Colonic mucosa (tissue), 4 donors: ENCODE results near the gene PIP4K2A. TPM values are rescaled to one million over a fixed set of nuclear protein-coding genes. Genes with fewer than 3 reads are reported as not detected.
"Not testable (repeated sequence)": the region's sequence is repeated elsewhere in the genome, so short reads cannot be mapped to it uniquely, and the experiment has no call there.

Source experiments
- DNase-seq: peaks from one replicate; pipeline ENCODE4 v3.0.0-alpha.2; 2020
- H3K27ac ChIP-seq: fragments of 200-600 bp; one replicate; pipeline ENCODE4 v1.8.0; 2021
- H3K27me3 ChIP-seq: fragments of 200-600 bp; one replicate; pipeline ENCODE4 v1.8.0; 2021
- H3K36me3 ChIP-seq: fragments of 200-600 bp; one replicate; pipeline ENCODE4 v1.8.0; 2021
- H3K4me1 ChIP-seq: fragments of 200-600 bp; one replicate; pipeline ENCODE4 v1.8.0; 2021; ENCODE audit warnings: mild to moderate bottlenecking
- H3K4me3 ChIP-seq: fragments of 200-600 bp; one replicate; pipeline ENCODE4 v1.8.0; 2021
- H3K9ac ChIP-seq, 2 donors: one replicate each; pipeline ENCODE4 v1.7.0; 2013; ENCODE audit warnings: control low read depth in 2 of 2, low read depth in 2 of 2, low read length in 2 of 2
- H3K9me3 ChIP-seq: fragments of 200-600 bp; one replicate; pipeline ENCODE4 v1.8.0; 2021
- CTCF ChIP-seq: fragments of 200-600 bp; IDR thresholded peaks from one replicate; pipeline ENCODE4 v1.8.0; 2022; ENCODE audit warnings: antibody characterized with exemption, mild to moderate bottlenecking
- intact Hi-C: fragments of 100-400 bp; cut with DNase I; formaldehyde crosslinking; loops from one replicate; pipeline ENCODE4 v1.14.1; 2022
- total RNA-seq, 2 donors: library from RNA; stranded (reverse); fragmentation: NEBNext Ultra II Directional in 1 of 2; extraction: Animal tissue kit (Norgen Biotek cat#: 25700) in 1 of 2; gene quantifications; one replicate each; pipeline ENCODE4 v1.2.1, GENCODE V29; 2021
- donor health status: healthy.
- donor health status: DM: no; HTN: no; CAD: no.
- donor health status: DM: no; HTN: no; CAD: no.

PIP4K2A gene
- total RNA-seq, 2 donors from 2014 or later = 12.1 to 14.9 TPM

GRCh38 chr10:22697101-22697500 lies 17.3 kb downstream of the PIP4K2A start:
- Histone ChIP-seq H3K27me3 (no peaks in the 10 kb centered on the region), H3K9ac (no peak overlapping the region), H3K9me3 (no peaks in the 10 kb centered on the region), H3K4me3 (no peak overlapping the region), H3K36me3 (no peaks in the 10 kb centered on the region), H3K4me1 (no peaks in the 10 kb centered on the region), H3K27ac (no peak overlapping the region)
- no peak for DNase-seq
- intact Hi-C loops = no loop called here
- TF ChIP-seq CTCF = no peak

GRCh38 chr10:22693860-22694259 lies 20.5 kb downstream of the PIP4K2A start:
- intact Hi-C loops = no loop called here
- H3K9me3 ChIP-seq = no peaks in the 10 kb centered on the region
- no peak overlapping the region for H3K9ac ChIP-seq
- H3K4me1 ChIP-seq = no peaks in the 10 kb centered on the region
- no peaks in the 10 kb centered on the region for H3K27me3 ChIP-seq
- no peak overlapping the region for H3K27ac ChIP-seq
- H3K4me3 ChIP-seq = no peak overlapping the region
- H3K36me3 ChIP-seq = no peaks in the 10 kb centered on the region
- no peak for TF ChIP-seq CTCF
- no peak for DNase-seq

GRCh38 chr10:22693371-22693784 lies 21.0 kb downstream of the PIP4K2A start:
- no peak for DNase-seq
- no peaks in the 10 kb centered on the region for H3K4me1 ChIP-seq

GRCh38 chr10:22692119-22692518 lies 22.3 kb downstream of the PIP4K2A start:
- H3K36me3 ChIP-seq, H3K4me3 ChIP-seq, H3K9me3 ChIP-seq, H3K27me3 ChIP-seq, H3K9ac ChIP-seq, DNase-seq, H3K27ac ChIP-seq, intact Hi-C loops, H3K4me1 ChIP-seq: not testable (repeated sequence)

More at GRCh38 chr10:22693371-22693784, 21.0 kb downstream of the PIP4K2A start:
- H3K9ac ChIP-seq = no peak overlapping the region
- intact Hi-C loops = no loop called here
- H3K4me3 ChIP-seq = no peak overlapping the region
- no peak for TF ChIP-seq CTCF
- no peaks in the 10 kb centered on the region for H3K9me3 ChIP-seq
- no peaks in the 10 kb centered on the region for H3K27me3 ChIP-seq
- no peaks in the 10 kb centered on the region for H3K36me3 ChIP-seq
- no peak overlapping the region for H3K27ac ChIP-seq

GRCh38 chr10:22690614-22691431 lies 23.6 kb downstream of the PIP4K2A start:
- Histone ChIP-seq H3K9ac (no peak overlapping the region), H3K27ac (no peak overlapping the region), H3K4me3 (no peak overlapping the region), H3K4me1 (no peaks in the 10 kb centered on the region), H3K36me3 (no peaks in the 10 kb centered on the region), H3K27me3 (no peaks in the 10 kb centered on the region), H3K9me3 (no peaks in the 10 kb centered on the region)
- TF ChIP-seq CTCF = no peak
- DNase-seq = no peak
- intact Hi-C loops = no loop called here

- Histone ChIP-seq H3K9me3 (no peaks in the 10 kb centered on the region), H3K4me3 (no peak overlapping the region), H3K27ac (no peak overlapping the region), H3K27me3 (no peaks in the 10 kb centered on the region), H3K36me3 (no peaks in the 10 kb centered on the region), H3K4me1 (no peaks in the 10 kb centered on the region), H3K9ac (no peak overlapping the region)
- TF ChIP-seq CTCF = no peak
- DNase-seq = no peak
- intact Hi-C loops = no loop called here
Observed at GRCh38 chr10:22690158-22690557, 24.2 kb downstream of the PIP4K2A start.
